BJ (cell line): Measurements from ENCODE around the gene ATF7IP2. TPM values are rescaled to one million over a fixed set of nuclear protein-coding genes. Genes with fewer than 3 reads are reported as not detected.

Experiments
- CTCF ChIA-PET: fragments of 350-600 bp; formaldehyde crosslinking; extraction: SDS; loops from one replicate; lab custom pipeline; 2021; ENCODE audit warnings: antibody characterized with exemption, inconsistent platforms; lab: Yijun Ruan, JAX
- POLR2A ChIA-PET: fragments of 300-600 bp; sonication (Branson Sonifier 250); formaldehyde crosslinking; extraction: SDS; loops from one replicate; lab custom pipeline; 2021; ENCODE audit warnings: antibody characterized with exemption; lab: Charles Lee
- DNase-seq: peaks from one replicate; pipeline ENCODE4 v3.0.0-alpha.2; 2011; ENCODE audit warnings: low read depth
- H3K27me3 ChIP-seq: 2 replicates; pipeline ENCODE4 v1.6.0; 2011; ENCODE audit warnings: low read length; ENCODE audit not compliant: control insufficient read depth, insufficient read depth
- H3K36me3 ChIP-seq: 2 replicates; pipeline ENCODE4 v1.5.1; 2011; ENCODE audit warnings: low read length; ENCODE audit not compliant: control insufficient read depth, insufficient read depth
- H3K4me3 ChIP-seq: 2 replicates; pipeline ENCODE4 v1.5.1; 2011; ENCODE audit warnings: low read depth, mild to moderate bottlenecking, control low read depth, low read length
- CTCF ChIP-seq: IDR thresholded peaks from 2 replicates; pipeline ENCODE4 v1.5.1; 2011; ENCODE audit warnings: low read depth, mild to moderate bottlenecking, control low read depth, inconsistent platforms, low read length, moderate library complexity; ENCODE audit not compliant: insufficient read depth
- polyA plus RNA-seq: library from polyadenylated mRNA; depleted of rRNA; stranded (reverse); fragments of >200 nt; gene quantifications from 2 replicates; pipeline ENCODE4 v1.2.3, GENCODE V29; 2011

Gene ATF7IP2
- polyA plus RNA-seq, 1 experiment = 2.5 TPM

GRCh38 chr16:10387188-10387617 lies 1.3 kb downstream of the ATF7IP2 start:
- no peak for TF ChIP-seq CTCF
- H3K4me3 ChIP-seq = peak overlapping the region; percentile 67
- H3K36me3 ChIP-seq = no peaks in the 10 kb centered on the region
- DNase-seq = no peak
- H3K27me3 ChIP-seq = no peaks in the 10 kb centered on the region
- ChIA-PET CTCF (no interaction called here), POLR2A (no interaction called here)

GRCh38 chr16:10388988-10389387 lies 3.1 kb downstream of the ATF7IP2 start:
- ChIA-PET CTCF (no interaction called here), POLR2A (no interaction called here)
- no peak overlapping the region for H3K4me3 ChIP-seq
- no peaks in the 10 kb centered on the region for H3K27me3 ChIP-seq
- H3K36me3 ChIP-seq = no peaks in the 10 kb centered on the region
- no peak for DNase-seq
- no peak for TF ChIP-seq CTCF

GRCh38 chr16:10390330-10390729 lies 4.5 kb downstream of the ATF7IP2 start:
- POLR2A ChIA-PET = no interaction called here
- no peak for DNase-seq
- Histone ChIP-seq H3K27me3 (no peaks in the 10 kb centered on the region), H3K4me3 (no peak overlapping the region), H3K36me3 (no peaks in the 10 kb centered on the region)
- CTCF ChIA-PET = no interaction called here
- no peak for TF ChIP-seq CTCF

GRCh38 chr16:10390867-10391266 lies 5.0 kb downstream of the ATF7IP2 start:
- Histone ChIP-seq H3K36me3 (no peaks in the 10 kb centered on the region), H3K27me3 (no peaks in the 10 kb centered on the region), H3K4me3 (no peak overlapping the region)
- TF ChIP-seq CTCF = no peak
- ChIA-PET CTCF (no interaction called here), POLR2A (no interaction called here)
- no peak for DNase-seq

GRCh38 chr16:10391339-10391738 lies 5.5 kb downstream of the ATF7IP2 start:
- no peak for DNase-seq
- CTCF ChIA-PET = no interaction called here

More at GRCh38 chr16:10391339-10391738, 5.5 kb downstream of the ATF7IP2 start:
- H3K4me3 ChIP-seq = no peak overlapping the region
- no peaks in the 10 kb centered on the region for H3K36me3 ChIP-seq
- H3K27me3 ChIP-seq = no peaks in the 10 kb centered on the region
- POLR2A ChIA-PET = no interaction called here
- no peak for TF ChIP-seq CTCF
